Neuronal stem cell (in vitro differentiated cells): ENCODE data around the gene CELA3A. TPM values are rescaled to one million over a fixed set of nuclear protein-coding genes. Genes with fewer than 3 reads are reported as not detected.

Experiments
- DNase-seq: peaks from one replicate; pipeline ENCODE4 v3.0.0-alpha.2; 2013; ENCODE audit warnings: low spot score
- H2AFZ ChIP-seq: one replicate; pipeline ENCODE4 v1.6.1; 2013; ENCODE audit warnings: mild to moderate bottlenecking, low read length, inconsistent platforms
- H2AK5ac ChIP-seq: 2 replicates; pipeline ENCODE4 v1.6.1; 2013; ENCODE audit warnings: low read depth, mild to moderate bottlenecking, inconsistent platforms, low read length, moderate library complexity, mixed read lengths
- H2BK120ac ChIP-seq: 2 replicates; pipeline ENCODE4 v1.6.1; 2013; ENCODE audit warnings: low read depth, mild to moderate bottlenecking, inconsistent platforms, low read length, moderate library complexity, mixed read lengths
- H2BK12ac ChIP-seq: one replicate; pipeline ENCODE4 v1.6.1; 2013; ENCODE audit warnings: low read length, inconsistent platforms
- H2BK15ac ChIP-seq: 2 replicates; pipeline ENCODE4 v1.6.1; 2013; ENCODE audit warnings: mild to moderate bottlenecking, low read length, inconsistent platforms, mixed read lengths
- H2BK5ac ChIP-seq: one replicate; pipeline ENCODE4 v1.6.1; 2013; ENCODE audit warnings: inconsistent platforms, mild to moderate bottlenecking, low read length, moderate library complexity
- H3K14ac ChIP-seq: one replicate; pipeline ENCODE4 v1.6.1; 2013; ENCODE audit warnings: low read length, inconsistent platforms
- H3K18ac ChIP-seq: 2 replicates; pipeline ENCODE4 v1.6.1; 2013; ENCODE audit warnings: low read length, inconsistent platforms
- H3K23ac ChIP-seq: 2 replicates; pipeline ENCODE4 v1.6.1; 2013; ENCODE audit warnings: low read depth, mild to moderate bottlenecking, mixed read lengths, low read length, inconsistent platforms; ENCODE audit not compliant: poor library complexity
- H3K27ac ChIP-seq: replicated peaks from 3 replicates; pipeline ENCODE4 v1.5.1; 2013; ENCODE audit warnings: low read length, inconsistent platforms
- H3K27me3 ChIP-seq, 3 experiments: 2 replicates each; pipeline ENCODE4 v1.6.1; 2013; ENCODE audit warnings: low read length in 3 of 3, mild to moderate bottlenecking in 2 of 3, inconsistent platforms in 1 of 3, low read depth in 1 of 3, mixed read lengths in 1 of 3, moderate library complexity in 1 of 3; ENCODE audit not compliant: control insufficient read depth in 3 of 3, insufficient read depth in 3 of 3
- H3K36me3 ChIP-seq, 2 donors: replicated peaks in 1 of 2; 2 replicates each; pipeline ENCODE4 v1.6.1; 2013; ENCODE audit warnings: low read length in 2 of 2; ENCODE audit not compliant: control insufficient read depth in 2 of 2, insufficient read depth in 2 of 2
- H3K4ac ChIP-seq: 2 replicates; pipeline ENCODE4 v1.6.1; 2013; ENCODE audit warnings: inconsistent platforms, mild to moderate bottlenecking, low read length, moderate library complexity
- H3K4me1 ChIP-seq, 2 donors: 1 replicate in 1 of 2; 2 replicates in 1 of 2; pipeline ENCODE4 v1.6.1; 2013; ENCODE audit warnings: low read length in 2 of 2, low read depth in 1 of 2; ENCODE audit not compliant: control insufficient read depth in 2 of 2, insufficient read depth in 1 of 2
- H3K4me2 ChIP-seq: one replicate; pipeline ENCODE4 v1.6.1; 2013; ENCODE audit warnings: mild to moderate bottlenecking, low read length, inconsistent platforms; ENCODE audit not compliant: insufficient read depth, poor library complexity, severe bottlenecking
- H3K4me3 ChIP-seq, 2 donors: 2 replicates each; pipeline ENCODE4 v1.5.1; 2013; ENCODE audit warnings: low read length in 2 of 2, mild to moderate bottlenecking in 2 of 2, inconsistent platforms in 1 of 2, moderate library complexity in 1 of 2
- H3K79me1 ChIP-seq: one replicate; pipeline ENCODE4 v1.6.1; 2013; ENCODE audit warnings: low read depth, mild to moderate bottlenecking, inconsistent platforms, low read length, moderate library complexity
- H3K9ac ChIP-seq: one replicate; pipeline ENCODE4 v1.6.1; 2013; ENCODE audit warnings: mild to moderate bottlenecking, low read depth, low read length, inconsistent platforms; ENCODE audit not compliant: poor library complexity
- H3K9me3 ChIP-seq, 2 donors: replicated peaks in 1 of 2; 2 replicates each; pipeline versions ENCODE3 to v1.6.1; 2013; ENCODE audit warnings: low read length in 2 of 2, mild to moderate bottlenecking in 2 of 2, inconsistent platforms in 1 of 2, low read depth in 1 of 2, mixed read lengths in 1 of 2, moderate library complexity in 1 of 2; ENCODE audit not compliant: control insufficient read depth in 2 of 2, insufficient read depth in 1 of 2
- H4K8ac ChIP-seq: one replicate; pipeline ENCODE4 v1.6.1; 2013; ENCODE audit warnings: low read depth, mild to moderate bottlenecking, inconsistent platforms, low read length, moderate library complexity
- H4K91ac ChIP-seq: one replicate; pipeline ENCODE4 v1.6.1; 2013; ENCODE audit warnings: low read length, low read depth, mild to moderate bottlenecking, inconsistent platforms; ENCODE audit not compliant: poor library complexity
- WGBS, 2 donors: extraction: QIAGEN DNeasy Blood & Tissue Kit; methylation state at CpG; one replicate each; pipeline ENCODE4 v1.1.7; 2013; ENCODE audit warnings: missing lambda C conversion rate in 2 of 2, mixed read lengths in 1 of 2; ENCODE audit not compliant: insufficient read length in 2 of 2, insufficient replicate concordance in 1 of 2; ENCODE audit errors: extremely low coverage in 2 of 2; 5-methylcytosine and 5-hydroxymethylcytosine counted together
- small RNA-seq: library from polyadenylated mRNA; stranded (forward); fragments of <200 nt; extraction: miRNeasy Mini kit (QIAGEN cat#:217004); gene quantifications from one replicate; pipeline ENCODE3, GENCODE V24; 2013; ENCODE audit not compliant: insufficient read depth

CELA3A gene

GRCh38 chr1:22057861-22058260, 56.4 kb downstream of the CELA3A start:
- no peak for DNase-seq
- no peak overlapping the region for H4K91ac ChIP-seq
- no CpG with 5 or more reads among the region's 10 CpGs for WGBS, 2 donors
- no peak overlapping the region for H2AFZ ChIP-seq
- no peak overlapping the region for H4K8ac ChIP-seq
- H2BK15ac ChIP-seq: no peak overlapping the region
- peaks cover 4% of the 10 kb centered on the region in 2 donors for H3K4me1 ChIP-seq
- H3K4ac ChIP-seq: no peak overlapping the region
- no peak overlapping the region for H3K18ac ChIP-seq
- peaks cover 2% of the 10 kb centered on the region for H3K79me1 ChIP-seq
- no peak overlapping the region for H3K4me3 ChIP-seq
- no peak overlapping the region for H2AK5ac ChIP-seq
- no peak overlapping the region for H2BK120ac ChIP-seq
- no peak overlapping the region for H3K9ac ChIP-seq
- no peak overlapping the region for H2BK5ac ChIP-seq
- no peak overlapping the region for H3K23ac ChIP-seq
- no peak overlapping the region for H3K27ac ChIP-seq
- H3K4me2 ChIP-seq: no peak overlapping the region
- no peak overlapping the region for H3K14ac ChIP-seq
- no peaks in the 10 kb centered on the region for H3K27me3 ChIP-seq
- H2BK12ac ChIP-seq: no peak overlapping the region
- peaks cover 2 to 47% of the 10 kb centered on the region in 2 donors for H3K36me3 ChIP-seq
- peaks cover 0 to 9% of the 10 kb centered on the region in 2 donors for H3K9me3 ChIP-seq

Small RNA genes within 50 kb of the gene (small RNA-seq; reads per million reads assigned to genes)
- not detected for gene RN7SL186P
- gene RN7SL386P: not detected
- not detected for gene RNU6-1022P
- gene RNU6-776P: not detected
